NCI-H1417 (cell line): Measurements from ENCODE around the gene IRF4.

Experiments used
- DNase-seq, 3 experiments: peaks; one replicate each; lab custom pipeline; 2025; lab: John Stamatoyannopoulos, UW

IRF4 gene

DNA sequence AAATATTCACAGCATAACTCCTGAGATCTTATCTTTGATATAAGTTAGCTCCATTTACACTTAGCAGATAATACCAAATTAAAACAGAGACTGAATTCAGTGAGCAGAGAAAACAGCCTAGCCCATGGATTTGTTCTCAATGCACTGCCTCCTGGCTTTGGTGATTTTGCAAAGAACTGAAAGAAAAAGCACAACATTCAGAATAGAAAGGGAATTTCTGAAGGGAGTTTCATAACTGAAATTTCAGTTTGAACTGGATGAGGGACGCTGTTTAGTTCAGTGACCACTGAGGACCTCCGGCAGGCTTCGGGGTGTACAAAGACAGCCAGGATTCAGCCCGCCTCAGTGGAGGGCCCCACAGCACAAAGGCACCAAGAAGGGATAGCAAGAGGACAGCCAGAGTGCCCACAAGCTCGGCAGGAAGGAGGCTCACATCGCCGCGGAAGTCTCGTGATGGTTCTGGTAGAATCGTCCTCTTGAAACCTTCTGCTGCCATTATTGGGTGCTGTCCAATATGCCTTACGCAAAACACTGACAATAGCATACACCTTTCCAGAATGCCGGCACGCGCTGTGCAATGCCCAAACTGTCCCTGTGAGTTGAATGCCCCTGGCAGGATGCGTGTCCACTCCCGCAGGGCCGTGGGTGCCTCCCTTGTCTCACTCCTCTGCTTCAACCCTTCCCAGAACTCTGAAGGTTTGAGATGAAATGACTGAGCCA is 9.7 kb upstream of the IRF4 start:
- DNase-seq, result no peak

DNA sequence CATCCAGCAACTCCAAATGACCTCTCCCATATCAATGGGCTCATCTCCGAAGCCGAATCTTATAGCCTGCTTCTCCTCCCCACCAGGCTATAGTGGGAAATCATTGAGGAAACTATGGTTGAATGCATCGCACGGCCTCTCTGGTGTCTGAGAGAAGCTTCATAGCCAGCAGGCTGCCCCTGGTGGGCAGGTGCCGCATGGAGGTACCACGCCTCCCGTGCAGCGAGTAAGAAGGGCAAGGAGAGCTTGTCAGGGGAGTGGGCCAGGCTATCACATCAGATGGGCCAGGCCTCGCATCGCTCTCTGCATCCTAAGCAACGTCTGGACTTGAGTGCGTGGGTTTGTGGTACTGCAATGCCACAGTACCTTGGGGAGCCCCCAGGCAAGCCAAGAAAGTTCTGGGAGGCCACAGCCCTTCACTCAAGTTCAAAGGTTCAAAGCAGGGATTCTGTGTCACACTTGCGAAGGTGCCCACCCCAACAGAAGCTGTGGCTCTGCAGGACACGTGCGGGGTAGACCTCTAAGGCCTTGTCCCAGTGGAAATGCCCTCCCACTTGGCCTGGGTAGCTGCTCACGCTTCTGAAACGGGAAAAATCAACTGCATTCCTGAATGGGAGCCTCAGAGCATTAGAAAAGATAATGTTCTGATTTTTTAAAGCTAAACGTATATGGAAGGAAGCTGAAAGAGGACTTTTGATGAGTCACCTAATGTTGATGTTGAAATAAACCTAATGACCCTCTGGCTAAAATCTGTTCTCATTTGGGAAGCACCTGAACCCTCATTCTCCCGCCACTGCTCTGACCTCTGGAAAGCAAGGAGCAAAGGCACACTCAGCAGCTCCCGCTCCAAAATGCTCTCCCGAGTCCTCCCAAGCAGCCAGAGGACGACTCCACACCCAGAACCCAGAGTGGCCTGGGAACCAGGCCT is 8.4 kb upstream of the IRF4 start:
- no peak for DNase-seq

DNA sequence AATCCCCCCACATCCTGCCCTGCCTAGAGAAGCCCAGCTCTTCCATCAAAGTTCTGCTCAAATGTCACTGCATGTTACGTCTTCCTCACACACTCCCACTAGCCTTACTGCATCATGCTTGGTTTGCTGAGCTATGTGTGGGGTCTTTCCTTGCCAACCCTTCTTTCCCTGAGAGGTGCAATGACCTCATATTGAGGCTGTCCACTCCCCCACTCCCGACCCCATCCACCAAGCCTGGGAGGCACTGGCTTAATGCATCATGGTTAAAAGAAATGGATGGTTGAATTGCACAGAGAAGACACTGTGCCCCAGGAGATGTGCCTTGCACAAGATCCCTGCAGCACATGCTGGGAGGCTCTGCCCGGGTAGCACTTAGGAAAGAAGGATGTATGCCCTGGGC is 7.7 kb upstream of the IRF4 start:
- DNase-seq, result no peak

DNA sequence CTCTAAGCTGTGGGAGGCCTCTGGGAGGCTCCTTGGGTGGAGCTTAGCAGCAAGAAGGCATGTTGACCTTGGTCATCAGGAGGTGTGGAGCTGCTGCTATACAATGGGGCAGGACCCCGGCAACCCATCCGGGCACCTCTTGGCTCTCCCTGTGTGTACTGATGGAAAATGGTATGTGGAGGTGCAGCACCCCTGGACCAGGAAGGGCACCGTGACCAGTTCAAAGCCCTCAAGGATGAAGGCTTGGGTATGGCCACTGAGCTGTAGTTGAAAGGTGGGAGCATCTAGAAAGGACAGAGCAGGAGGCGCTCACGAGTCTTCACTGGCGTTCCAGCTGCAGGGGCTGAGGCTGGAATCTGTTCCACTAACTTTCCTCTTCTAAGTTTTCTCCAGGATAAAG is 6.7 kb upstream of the IRF4 start:
- no peak for DNase-seq

DNA sequence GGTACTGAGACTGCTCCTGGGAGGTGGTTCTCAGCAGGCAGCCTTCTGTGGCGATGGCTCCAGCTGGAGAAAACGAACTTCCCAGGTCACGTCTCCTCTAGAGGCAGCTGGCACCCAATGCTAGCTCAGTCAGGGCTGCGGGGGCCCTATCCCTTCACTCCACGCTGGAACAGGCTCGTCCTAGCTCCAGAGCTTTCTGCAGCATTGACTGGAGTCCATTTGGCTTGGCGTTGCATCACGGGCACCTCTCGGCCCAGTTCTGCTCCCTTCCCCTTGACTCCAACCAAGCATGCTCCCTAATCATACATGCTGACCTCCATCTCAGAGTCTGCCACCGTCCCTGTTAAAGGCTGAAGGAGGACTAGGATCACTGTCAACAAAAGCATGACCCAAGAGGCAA is 5.9 kb upstream of the IRF4 start:
- no peak for DNase-seq

DNA sequence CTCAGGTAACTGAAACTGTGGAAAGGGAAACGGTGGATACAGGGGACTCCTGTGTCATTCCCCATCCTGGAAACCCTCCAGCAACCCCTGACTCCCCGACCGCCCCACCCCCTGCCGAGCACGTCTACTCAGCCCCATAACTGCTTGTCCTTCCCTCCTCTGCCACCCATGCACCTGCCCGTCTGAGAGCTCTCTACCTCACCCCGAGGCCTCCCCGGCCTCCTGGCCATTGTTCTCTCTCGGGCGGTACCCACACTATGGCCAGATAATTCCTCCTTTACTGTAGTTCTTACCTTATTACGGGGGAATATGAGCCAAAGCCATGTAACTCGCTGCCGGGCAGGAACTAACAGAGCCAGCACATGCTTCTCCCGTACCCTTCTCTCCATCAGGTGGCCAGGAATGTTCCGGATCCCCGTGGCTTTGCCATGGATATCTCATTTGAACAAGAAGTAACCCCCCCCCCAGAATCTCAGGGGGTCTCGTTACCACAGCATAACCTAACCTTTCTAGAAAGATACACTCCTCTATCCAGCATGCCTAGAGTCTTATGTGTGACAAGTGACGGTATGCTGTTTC is 4.8 kb upstream of the IRF4 start:
- DNase-seq, result no peak

DNA sequence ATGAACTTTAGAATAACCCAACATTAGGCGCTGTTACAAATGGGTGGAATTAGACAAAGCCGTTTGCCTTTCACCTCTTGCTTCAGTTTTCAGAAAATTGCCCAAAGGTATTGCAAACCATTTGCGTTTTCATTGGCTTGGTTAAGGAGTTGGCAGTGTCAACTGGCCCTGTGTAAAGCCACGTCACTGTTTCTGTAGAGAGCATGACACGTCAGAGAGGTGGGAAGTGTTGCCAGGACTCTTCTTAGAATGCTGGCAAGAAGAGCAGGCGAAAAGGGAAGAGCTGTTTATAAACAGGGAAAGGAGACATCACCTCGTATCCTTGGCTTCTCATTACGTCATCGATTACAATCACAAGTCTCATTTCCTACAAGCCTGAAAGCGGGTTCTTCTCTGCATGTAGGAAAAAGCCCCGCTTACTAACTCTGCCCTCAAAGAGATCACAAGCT is 4.2 kb upstream of the IRF4 start:
- DNase-seq, result no peak

DNA sequence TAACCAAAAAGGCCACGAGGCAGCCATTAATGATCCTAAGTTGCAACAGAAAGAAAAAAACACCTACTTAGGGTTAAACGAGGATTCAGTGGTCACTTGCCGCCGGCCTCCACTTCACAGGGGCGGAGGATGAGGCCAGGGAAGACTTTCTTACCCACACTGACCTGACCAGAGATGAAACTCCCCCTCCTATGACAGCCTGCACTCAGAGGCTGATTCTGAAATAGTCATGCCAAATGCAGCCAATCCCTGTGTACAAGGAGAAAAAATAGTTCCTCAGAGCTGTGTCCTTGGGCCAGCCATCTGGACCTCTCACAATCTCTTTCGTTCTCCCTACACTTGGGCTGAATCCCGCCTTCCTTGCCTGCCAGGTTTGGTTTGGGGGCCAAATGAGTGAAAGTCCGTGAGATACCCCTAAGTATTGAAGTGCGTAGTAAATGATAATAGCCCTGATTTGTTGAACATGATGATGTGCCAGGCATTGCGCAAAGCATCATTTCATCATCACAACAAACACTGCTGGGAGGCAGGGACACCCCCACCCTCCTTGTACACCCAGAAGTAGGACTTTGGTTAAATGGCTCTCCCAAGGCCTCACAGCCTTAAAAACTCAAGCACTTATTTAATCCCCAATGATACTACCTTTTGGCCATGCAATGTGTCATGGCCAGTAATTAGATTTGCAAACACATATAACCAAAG is 3.2 kb upstream of the IRF4 start:
- DNase-seq, result no peak

DNA sequence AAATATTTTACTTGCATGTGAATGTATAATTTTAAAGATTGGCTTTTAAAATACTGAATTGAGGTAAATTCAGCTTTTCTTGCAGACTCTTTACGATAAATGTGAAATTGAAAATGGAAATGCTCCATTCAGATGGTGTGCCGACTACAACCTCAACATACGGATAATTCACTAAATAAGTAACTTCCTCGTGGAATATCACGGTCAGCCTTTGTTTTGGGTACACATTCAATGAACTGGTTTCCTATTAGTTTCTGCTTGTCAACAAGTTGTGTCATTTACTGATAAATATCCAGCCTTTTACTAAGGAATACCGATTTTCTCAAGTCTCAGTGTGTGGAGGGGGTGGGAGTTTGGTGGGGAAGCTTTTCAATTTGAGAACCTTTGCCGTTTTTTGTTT is 2.4 kb upstream of the IRF4 start:
- no peak for DNase-seq

DNA sequence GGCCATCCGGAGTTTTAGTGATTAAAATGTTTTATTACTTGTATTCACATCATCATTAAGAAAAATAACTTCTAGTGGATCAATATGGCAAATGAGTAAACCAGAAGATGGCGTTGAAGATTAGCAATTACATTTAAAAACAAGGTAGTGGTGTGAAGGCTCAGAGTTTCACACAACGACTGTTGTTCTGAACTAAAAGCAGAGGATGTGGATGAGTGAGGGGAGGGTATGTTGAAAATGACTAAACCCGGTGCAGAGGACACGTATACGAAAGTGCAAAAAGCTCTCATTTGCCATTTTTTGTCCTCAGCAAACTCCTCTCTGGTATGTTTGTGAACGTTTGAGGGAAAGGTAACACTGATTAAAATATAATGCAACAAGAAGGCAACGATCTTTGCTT is 1.9 kb upstream of the IRF4 start:
- DNase-seq, result no peak

DNA sequence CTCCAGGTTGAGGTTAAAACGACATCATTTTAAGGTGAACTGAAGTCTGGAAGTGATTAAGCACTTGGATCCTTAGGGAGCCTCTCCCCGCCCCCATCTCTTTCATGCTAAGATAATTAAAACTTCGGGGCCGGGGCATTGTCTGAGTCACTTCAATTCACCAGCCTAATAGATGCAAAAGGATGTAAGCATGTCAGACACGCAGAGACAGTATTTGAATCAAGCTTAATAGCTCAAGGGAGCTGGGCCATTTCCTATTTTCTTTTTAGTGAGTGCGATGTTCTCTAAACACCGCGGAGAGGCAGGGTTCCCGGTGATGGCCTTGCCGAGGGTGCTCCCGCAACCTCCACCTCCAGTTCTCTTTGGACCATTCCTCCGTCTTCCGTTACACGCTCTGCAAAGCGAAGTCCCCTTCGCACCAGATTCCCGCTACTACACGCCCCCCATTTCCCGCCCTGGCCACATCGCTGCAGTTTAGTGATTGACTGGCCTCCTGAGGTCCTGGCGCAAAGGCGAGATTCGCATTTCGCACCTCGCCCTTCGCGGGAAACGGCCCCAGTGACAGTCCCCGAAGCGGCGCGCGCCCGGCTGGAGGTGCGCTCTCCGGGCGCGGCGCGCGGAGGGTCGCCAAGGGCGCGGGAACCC is 516 bp upstream of the IRF4 start:
- DNase-seq, result peak in 1 of 3 experiments; percentile 32

DNA sequence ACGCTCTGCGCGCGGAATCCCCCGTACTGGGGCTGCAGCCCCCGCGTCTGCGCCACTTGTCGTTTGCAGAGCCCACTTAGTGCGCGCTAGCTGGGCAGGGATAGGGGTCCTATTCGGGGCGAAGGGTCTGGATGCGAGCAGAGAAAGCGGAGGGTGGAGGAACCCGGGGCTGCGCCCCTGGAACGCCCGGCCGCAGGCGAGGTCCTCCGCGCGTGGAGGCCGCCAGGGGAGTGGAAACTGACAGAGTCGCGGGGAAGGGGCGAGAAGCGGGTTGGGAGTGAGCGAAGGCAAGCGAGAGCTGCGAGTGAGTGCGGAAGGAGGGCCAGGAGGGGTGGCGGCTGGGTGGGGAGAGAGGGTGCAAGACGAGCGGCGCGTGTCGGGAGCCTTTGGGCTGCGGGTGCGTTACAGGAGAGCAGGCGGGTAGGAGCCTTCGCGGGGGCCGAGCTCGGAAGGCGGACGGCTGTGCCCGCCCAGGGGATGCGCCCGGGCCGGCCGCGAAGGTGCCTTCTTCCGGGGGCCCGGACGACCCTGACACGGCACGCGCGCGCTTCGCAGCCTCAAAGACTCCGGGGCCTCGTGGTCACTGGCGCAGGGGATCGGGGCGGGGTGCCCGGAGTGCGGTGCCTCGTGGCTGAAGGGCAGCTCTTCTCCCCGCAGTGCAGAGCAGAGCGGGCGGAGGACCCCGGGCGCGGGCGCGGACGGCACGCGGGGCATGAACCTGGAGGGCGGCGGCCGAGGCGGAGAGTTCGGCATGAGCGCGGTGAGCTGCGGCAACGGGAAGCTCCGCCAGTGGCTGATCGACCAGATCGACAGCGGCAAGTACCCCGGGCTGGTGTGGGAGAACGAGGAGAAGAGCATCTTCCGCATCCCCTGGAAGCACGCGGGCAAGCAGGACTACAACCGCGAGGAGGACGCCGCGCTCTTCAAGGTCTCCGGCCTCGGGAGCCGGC is 1.2 kb downstream of the IRF4 start:
- DNase-seq, result peak; percentile 10 to 70 (median 64)

DNA sequence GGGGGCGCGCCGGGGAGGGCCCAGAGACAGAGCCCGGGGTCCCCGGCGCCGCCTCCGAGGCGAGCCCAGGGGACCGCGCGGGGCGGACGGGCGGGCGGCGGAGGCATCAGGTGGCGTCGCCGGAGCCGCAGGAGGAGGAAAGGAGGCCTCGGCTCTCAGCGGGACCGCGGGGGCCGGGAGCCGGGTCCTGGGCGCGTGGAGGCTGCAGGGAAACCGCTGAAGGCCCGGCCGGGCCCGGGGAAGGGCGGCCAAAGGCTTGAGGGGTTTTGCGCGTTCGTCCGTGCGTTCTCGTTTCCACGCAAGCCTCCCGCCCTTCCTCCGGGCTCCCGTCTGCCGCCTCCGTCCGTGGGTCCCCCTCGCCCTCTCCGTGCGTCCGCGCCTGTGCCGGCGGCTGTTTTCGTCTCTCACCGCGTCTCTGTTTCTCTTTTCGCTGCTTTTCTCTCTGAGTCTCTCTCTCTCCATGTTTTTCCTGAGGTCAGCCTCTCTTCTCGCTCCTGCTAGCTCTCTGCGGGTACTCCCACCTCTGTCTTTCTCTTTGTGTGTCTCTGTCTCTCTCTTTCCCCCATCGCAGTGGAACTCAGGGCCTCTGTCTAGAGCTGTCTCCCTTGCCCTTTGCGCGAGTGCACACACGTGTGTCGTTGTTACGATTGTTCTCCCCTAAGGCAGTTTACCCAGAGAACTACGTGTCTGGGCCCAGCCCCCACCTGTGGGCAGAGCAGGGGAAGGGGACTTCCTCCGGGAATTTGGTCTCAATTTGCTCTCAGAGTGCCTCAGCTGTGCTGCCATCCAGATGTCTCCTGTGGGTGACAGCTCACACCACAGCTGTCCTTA is 2.1 kb downstream of the IRF4 start:
- peak in 1 of 3 experiments; percentile 70 for DNase-seq

DNA sequence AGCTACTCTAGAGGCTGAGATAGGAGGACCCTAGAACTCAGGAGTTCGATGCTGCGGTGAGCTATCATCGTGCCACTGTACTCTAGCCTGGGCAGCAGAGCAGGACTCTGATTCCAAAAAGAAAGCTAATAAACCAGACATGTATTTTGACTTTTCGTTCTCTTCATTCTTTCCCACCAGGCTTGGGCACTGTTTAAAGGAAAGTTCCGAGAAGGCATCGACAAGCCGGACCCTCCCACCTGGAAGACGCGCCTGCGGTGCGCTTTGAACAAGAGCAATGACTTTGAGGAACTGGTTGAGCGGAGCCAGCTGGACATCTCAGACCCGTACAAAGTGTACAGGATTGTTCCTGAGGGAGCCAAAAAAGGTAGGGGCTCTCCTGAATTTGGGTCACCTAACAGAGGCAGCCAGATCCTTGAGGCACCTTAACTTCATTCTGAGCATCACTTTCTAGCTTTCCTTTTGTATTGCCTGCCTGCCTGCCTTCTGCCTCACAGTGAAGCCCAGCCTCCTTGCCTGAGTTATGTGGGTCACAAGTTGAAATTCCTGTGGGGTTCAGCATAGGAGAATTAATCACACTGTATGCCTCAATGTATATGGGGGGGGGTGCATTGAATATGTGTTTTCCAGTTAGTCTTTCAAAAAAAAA is 3.2 kb downstream of the IRF4 start:
- DNase-seq, result peak in 1 of 3 experiments; percentile 23

DNA sequence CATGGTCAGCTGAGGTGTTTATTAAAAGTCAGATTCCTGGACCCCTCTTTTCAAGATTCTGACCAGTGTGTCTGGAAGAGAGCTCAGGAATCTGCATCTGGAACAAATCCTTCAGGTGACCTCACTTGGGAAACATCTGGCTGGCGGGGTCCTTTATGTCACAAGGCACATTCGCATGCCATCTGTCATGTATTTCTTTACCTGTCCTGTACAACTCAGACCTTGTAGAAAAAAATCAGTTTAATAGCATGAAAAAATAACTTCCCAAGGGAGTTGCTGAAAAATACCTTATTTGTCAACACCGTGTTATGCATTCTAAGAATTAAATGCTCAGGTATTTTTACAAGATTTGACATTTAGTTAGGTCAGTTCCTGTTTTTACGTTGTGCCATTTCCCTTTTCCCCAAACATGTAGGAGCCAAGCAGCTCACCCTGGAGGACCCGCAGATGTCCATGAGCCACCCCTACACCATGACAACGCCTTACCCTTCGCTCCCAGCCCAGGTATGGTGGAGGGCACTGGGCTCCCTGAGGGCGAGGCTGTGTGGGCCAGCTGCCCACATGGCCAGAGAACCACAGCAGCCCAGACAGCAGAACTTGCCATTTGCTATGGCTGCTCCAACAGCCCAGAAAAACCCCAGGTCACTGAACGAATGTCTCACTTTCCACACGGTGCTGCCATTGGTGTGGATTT is 4.0 kb downstream of the IRF4 start:
- no peak for DNase-seq

DNA sequence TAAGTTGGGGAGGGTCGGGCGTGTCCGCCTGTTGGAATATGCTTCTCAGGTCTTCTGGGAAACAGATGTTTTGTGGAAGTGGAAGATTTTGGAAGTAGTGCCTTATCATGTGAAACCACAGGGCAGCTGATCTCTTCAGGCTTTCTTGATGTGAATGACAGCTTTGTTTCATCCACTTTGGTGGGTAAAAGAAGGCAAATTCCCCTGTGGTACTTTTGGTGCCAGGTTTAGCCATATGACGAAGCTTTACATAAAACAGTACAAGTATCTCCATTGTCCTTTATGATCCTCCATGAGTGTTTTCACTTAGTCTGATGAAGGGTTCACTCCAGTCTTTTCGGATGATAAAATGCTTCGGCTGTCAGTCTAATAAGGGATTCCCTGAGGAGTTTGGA is 4.6 kb downstream of the IRF4 start:
- DNase-seq, result no peak

DNA sequence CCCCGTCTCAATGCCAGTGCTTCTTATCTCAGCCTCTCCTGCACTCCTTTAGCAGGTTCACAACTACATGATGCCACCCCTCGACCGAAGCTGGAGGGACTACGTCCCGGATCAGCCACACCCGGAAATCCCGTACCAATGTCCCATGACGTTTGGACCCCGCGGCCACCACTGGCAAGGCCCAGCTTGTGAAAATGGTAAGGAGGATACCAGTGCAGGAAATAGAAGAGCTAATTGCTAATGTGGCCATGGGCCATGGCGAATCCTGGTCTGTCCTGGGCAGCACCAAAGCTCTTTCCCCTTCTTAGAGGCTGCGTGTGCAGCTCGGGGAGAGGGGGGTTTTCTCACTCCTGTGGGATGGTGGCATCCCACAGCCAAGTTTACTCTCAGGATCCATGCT is 5.5 kb downstream of the IRF4 start:
- no peak for DNase-seq

DNA sequence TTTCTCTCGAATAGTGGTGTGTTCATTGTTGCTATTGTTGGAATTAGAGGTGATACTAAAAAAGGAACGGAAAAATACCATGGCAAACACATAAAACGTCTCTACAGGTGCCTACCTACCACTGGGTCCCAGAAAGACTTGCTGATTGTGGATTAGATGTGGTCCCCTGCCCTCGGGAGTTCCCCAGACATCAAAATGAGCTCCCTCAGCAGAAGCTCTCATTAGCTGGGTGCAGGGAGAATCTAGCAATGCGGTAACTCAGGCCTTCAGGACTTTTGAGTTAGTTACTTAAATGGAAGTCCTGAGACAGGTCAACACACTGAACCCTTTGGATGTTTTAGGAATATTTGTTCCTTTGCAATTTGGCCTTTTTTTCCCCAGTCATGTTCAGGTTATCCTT is 6.1 kb downstream of the IRF4 start:
- DNase-seq, result no peak

DNA sequence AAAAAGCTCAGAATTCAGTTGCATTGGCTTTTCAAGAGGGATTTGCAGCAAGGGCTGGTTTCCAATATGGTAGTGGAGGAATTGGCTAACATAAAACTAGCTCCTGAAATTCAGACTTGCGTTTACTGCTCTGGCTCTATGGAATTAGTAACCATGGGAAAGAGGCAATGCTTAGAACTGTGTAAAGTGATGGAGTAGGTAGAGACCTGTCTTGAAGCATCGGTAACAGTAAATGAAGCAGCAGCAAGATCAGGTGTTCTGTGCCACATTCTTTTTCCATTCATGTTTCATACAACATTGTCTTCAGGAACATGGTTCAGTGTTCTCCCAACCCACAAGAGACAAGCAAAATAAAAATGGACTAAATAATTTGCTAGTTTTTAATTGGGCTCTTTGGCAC is 6.5 kb downstream of the IRF4 start:
- DNase-seq, result no peak
